DMS53 treated with DMSO at 0.1 percent for 48 hours (cell line): ENCODE measurements around the gene NPAS4.
"Not testable (repeated sequence)": the region's sequence is repeated elsewhere in the genome, so short reads cannot be mapped to it uniquely, and the experiment has no call there.

ENCODE experiments used
- DNase-seq: peaks from one replicate; lab custom pipeline; 2025; ENCODE audit not compliant: unreplicated experiment; lab: John Stamatoyannopoulos, UW

Gene NPAS4

DNA sequence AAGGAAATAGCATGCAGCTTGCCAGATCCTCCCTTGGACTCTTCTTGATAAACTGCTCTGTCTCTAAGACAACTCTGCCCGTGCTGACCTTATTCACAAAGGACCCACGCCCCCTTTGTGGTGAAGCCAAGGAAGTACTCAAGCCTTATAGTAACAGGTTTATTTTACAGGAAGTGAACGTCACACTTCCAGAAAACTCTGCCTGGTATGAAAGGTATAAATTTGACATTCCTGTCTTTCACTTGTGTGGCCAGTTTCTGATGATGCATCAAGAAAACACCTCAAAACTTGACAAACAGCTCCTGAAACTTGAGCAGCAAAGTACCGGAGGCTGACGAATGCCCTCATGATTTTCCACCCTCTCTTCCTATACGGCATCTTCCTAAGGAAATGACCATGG lies 33.4 kb downstream of the NPAS4 start:
- no peak for DNase-seq

DNA sequence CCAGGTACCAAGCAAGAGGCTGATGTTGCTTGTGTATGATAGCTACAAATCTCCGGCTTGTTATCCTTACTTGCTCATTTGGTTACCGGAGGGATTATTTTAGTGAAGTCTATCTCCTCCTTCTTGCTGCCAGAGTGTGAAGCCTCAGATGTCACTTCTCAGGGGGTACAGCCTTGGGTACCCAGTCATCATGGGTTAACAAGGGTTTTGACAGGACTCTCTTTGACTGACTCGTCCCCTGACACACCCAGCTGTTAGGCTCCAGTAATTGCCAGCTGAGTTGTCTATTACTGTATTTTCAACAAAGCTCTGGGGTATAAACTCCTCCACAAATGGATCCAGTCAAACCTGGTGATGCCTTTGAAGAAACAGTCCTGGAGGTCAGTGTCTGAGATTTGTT lies 34.0 kb downstream of the NPAS4 start:
- DNase-seq = no peak

DNA sequence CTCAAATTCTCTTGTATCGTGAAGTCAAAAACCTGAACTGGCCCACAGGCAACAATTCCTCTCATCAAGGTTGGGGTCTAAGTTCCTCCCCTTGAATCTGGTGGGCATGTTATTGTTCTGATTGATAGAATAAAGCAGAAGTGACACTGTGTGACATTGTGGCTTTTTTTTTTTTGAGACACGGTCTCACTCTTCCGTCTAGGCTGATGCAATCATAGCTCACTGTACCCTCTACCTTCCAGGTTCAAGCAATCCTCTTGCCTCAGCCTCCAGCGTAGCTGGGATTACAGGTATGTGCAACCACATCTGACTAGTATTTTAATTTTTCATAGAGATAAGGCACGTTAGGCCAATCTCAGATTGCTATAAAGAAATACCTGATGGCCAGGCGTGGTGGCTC lies 37.0 kb downstream of the NPAS4 start:
- no peak for DNase-seq

DNA sequence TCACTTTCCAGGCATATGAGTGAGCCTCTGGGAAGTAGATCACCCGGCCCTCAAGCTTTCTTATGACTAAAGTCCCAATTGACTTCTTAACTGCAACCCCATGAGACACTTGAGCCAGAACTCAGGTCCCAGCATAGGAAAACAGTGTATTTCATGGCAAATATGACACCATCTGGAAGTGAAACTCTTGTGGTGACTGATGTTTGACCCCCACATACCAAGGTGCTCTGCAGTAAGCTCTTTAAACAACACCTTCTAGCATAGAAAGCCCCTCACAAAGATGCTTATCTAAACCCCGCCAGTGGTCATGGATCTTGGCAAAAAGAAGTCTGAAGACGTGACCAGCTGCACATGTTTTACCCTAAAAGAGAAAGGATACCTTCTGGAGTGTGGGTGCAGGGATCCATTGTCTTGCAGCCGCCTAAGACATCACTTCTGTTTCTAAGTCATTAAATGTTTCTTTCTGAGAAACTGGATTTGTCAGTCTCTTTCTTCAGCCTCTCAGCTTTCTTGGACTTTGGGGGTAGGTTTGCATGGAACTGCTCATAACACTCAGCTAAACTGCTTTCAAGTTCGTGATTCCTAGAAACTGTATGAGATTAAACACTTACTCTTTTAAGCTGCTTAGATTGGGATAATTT lies 38.4 kb downstream of the NPAS4 start:
- no peak for DNase-seq

DNA sequence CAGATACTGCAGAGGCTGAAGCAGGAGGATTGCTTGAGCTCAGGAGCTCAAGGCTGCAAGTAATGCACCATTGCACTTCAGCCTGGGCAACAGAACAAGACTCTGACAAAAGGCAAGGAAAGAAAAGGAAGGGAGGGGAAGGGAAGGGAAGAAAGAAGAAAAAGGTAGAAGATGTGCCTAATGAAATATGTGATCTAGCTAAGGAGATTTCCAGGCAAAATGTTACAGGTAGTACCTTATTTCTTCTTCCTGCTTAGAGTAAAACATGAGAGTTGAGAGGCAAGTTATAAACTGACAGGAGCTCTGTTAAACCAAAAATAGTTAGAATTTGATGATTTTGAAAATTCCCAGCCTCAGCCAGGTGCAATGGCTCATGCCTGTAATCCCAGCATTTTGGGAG lies 41.2 kb downstream of the NPAS4 start:
- no peak for DNase-seq

GRCh38 chr11:66462911-66463310 lies 42.1 kb downstream of the NPAS4 start:
- no peak for DNase-seq

GRCh38 chr11:66464116-66464515 lies 43.3 kb downstream of the NPAS4 start:
- not testable (repeated sequence) for DNase-seq

GRCh38 chr11:66464916-66465315 lies 44.1 kb downstream of the NPAS4 start:
- DNase-seq = no peak

GRCh38 chr11:66465373-66466224 lies 44.8 kb downstream of the NPAS4 start:
- DNase-seq = no peak

DNA sequence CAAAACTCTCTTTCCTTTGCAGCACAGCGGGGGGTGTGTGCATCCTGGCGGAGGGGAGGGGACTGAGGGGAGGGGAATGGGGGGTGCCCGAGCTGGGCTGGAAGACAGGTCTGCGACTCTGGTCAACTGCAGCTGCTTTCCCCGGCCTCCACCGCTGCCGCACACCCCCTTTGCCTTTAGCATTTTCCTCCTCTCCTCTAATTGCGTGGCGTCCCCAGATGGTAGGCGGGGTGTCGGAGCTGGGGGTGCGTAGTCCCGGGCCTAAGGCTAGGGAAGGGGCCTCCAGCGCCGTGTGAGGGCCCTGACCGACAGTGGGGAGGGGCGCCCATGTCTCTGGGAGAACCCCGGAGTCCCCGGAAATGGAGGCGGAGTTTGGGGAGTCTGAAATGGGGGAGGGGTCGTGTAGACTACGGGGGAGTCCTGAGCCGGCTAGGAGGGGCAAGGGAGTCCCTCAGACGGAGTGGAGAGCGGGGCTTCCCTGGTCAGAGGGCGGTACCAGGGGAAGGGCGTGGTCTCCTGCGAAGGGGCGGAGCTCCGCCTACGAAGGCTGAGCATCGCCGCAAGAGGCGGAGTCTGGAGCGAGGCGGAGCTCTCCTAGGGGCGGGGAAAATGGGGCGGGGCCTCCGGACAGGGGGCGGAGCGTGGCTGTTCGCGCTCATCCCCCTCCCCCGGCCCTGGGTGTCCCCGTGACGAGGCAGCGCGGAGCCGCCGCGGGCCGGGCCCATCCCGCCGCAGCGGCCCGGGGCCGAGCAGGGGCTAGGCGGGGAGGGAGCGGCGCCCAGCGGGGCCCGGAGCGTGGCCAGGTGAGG lies 45.6 kb downstream of the NPAS4 start, which contains the start of gene PELI3:
Gene PELI3, plus strand, starts transcription at position 681 of the 809 bp plus-strand sequence. CDS start 1,224 bp downstream, outside the sequence.
- DNase-seq = peak; percentile 66

DNA sequence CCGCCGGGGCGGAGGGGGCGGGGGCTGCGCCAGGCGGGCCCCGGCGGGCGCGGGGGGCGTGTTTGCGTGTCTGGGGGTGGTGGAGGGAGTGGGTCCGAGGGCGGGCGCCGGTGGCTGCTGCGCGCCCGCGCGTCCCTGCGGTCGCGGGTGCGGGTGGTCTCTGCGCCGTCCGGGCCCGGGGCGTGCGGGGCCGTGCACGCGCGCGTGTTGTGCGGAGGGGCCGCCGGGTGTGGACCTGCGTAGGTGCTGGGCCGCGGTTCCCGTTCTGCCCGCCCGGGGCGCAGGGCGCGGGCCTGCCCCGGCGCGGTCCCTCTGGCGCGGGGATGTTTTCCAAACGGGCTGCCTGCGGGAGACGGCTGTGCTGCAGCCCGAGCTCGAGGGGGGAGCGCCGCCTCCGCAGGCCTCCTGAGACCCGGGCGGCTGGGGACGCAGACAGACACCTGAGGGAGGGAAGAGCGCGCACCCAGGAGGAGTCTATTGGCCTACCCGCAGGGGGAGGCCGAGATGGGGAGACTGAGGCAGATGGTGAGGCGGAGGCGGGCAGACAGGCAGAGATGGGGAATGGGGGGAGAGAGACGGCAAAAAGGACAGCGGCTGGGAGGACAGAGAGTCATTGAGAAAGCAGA lies 46.3 kb downstream of the NPAS4 start:
- no peak for DNase-seq

DNA sequence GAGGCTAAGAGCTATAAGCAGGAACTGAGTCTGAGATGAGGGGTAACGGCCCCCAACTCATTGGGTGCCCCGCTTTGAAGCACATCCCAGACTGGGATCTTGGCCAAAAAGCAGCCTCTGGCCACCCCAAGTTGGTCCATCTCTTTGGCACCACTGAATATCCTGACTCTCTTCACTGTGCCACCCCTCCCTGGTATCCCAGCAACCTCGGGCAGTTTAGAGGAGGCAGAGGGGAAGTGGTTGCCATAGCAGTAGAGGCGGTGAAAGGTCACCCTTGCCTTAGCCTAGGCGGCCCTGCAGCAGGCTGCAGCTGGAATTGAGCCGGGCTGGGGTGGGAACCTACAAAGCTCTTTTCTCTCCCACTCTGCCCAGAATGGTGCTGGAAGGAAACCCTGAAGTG lies 46.9 kb downstream of the NPAS4 start:
- peak; percentile 41 for DNase-seq

DNA sequence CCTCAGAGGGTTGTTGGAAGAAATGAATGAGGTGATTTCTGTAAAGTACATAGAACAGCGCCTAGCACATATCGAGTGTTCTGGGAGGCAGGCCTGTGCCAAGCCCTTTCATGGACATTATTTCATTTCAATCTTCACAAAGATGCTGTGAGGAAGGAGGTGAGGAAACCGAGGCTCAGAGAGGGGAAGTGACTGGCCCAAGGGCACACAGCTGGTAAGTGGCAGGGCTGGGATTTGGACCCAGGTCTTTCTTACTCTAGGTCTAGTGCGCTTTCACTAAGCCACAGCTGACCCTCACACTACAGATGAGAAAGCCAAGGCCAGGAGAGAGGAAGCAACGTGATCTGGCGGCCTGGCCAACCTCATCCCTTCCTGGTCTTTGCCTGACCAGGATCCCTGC lies 47.9 kb downstream of the NPAS4 start:
- no peak for DNase-seq

DNA sequence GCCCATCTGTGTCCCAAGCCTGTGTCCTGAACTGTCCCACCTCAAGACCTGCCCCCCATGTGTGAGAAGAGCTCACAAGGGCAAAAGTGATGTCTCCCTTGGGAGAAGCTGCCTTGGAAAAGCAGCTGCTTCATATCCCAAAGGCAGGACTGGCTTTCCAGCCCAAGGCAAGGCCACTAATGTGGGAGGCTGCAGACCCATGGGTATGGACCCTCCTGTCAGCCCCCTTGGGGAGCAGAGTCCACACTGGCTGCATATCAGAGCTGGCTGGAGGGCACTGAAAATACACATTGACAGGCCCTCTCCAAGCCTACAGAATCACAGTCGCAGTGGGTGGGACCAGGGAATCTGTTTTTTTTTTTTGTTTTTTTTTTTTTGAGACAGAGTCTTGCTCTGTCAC lies 48.6 kb downstream of the NPAS4 start:
- DNase-seq = no peak

GRCh38 chr11:66470015-66470414 lies 49.2 kb downstream of the NPAS4 start:
- no peak for DNase-seq

DNA sequence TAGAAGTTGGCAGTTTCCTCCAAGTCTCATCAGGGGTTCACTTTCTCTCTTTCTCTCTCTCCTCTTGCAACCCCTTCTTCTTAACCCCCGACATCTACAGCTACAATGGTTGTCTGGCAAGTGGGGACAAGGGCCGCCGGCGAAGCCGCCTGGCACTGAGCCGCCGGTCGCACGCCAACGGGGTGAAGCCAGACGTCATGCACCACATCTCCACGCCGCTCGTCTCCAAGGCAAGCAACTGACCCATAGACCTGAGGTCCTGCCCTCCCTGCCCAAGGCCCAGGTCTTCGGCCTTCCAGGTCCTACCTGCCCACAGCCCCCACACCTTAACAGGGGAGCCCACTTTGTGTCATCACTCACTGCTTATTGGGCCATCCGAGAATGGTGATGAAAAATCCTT lies 50.3 kb downstream of the NPAS4 start:
- DNase-seq = no peak

DNA sequence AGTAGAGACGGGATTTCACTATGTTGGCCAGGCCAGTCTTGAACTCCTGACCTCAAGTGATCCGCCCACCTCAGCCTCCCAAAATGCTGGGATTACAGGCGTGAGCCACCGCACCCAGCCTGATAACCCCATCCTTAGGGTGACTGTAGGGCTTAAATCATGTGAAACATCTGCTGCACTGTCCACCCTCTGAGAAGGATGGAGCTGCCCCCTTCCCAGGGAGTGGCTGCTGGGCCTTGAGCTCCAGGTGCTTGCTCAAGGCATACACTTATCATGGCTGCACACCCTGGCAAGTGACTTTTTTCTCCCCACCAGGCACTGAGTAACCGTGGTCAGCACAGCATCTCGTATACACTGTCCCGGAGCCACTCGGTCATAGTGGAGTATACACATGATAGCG lies 51.2 kb downstream of the NPAS4 start:
- no peak for DNase-seq

DNA sequence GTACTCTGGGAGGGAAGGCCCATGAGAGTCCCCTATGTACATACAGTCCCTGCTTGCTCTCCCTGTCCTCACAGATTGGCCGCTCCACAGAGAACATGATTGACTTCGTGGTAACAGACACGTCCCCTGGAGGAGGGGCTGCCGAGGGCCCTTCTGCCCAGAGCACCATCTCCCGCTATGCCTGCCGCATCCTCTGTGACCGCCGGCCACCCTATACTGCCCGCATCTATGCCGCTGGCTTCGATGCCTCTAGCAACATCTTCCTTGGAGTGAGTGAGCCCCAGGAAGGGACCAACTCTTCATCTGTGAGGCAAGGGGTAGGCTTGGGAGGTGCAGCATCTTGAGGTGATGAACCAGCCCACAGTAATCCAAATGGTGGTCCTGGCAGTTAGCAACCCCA lies 52.3 kb downstream of the NPAS4 start:
- DNase-seq = no peak

DNA sequence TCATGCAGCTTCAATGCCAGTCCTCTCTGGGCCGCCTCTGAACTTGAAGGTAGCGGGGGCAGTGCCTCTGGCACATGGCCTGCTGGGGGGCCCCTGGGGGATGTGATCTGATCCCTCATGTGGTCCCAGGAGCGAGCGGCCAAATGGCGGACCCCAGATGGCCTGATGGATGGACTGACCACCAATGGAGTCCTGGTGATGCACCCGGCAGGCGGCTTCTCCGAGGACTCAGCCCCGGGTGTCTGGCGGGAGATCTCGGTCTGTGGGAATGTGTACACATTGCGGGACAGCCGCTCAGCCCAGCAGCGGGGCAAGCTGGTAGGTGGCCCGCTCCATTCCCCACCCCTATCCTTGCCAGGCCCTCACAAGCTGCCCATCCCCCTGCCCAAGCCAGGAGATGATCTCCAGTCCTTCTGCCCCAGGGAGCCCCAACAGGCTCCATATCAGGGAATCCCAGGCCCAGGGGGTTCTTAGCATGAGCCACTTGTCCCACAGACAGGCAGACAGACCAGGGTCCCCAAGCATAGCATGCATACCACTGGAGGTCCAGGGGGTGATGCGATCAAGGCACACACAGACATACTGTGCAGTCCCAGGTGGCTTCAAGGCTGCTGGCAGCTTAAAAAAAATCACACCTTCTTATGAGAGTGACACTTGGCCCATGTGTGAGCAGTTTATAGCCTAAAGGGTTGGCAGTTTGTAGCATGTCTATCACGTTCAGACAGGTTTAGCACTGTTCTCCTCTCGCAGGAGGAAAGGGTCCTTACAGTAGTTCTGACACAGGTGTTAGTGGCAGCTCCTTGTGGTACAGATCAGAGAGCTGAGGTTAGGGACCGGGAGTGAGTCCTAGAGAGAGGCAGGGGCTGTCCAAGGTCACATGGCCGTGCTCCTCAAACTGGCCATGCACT lies 53.0 kb downstream of the NPAS4 start:
- DNase-seq = no peak
